Measurements from ENCODE around the gene ARID1A.

DNA sequence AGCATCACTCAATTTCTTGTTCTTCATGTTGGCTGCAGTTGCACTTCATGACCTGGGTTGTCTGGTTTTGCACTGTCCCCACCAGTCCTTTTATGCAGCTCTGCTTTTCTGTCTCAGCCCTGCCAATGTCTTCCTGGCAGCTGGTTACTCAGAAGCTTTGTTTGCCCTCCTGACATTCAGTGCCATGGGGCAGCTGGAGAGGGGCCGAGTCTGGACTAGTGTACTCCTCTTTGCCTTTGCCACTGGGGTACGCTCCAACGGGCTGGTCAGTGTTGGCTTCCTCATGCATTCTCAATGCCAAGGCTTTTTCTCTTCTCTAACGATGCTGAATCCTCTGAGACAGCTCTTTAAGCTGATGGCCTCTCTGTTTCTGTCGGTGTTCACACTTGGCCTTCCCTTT lies 98.6 kb downstream of the ARID1A start:
- TF ChIP-seq CTCF (IDR thresholded peaks at IDR 0.05) (no peak), POLR2A (IDR thresholded peaks at IDR 0.05) (no peak)

All from right lobe of liver (tissue), 4 donors.